GM23248 (cell line): ENCODE measurements around the gene PIANP. TPM values are rescaled to one million over a fixed set of nuclear protein-coding genes. Genes with fewer than 3 reads are reported as not detected.

Experiments used
- DNase-seq: peaks from one replicate; pipeline ENCODE4 v3.0.0-alpha.2; 2015
- H2AFZ ChIP-seq: fragments of 200-600 bp; sonication (generic); 2 replicates; pipeline ENCODE4 v1.6.1; 2016; ENCODE audit warnings: antibody characterized with exemption
- H3F3A ChIP-seq: fragments of 200-600 bp; sonication (generic); 2 replicates; pipeline ENCODE4 v1.6.1; 2016; ENCODE audit warnings: mild to moderate bottlenecking, antibody characterized with exemption, mixed run types; ENCODE audit not compliant: insufficient read depth
- H3K27ac ChIP-seq: fragments of 200-600 bp; sonication (generic); 2 replicates; pipeline ENCODE4 v1.5.1; 2016; ENCODE audit warnings: mild to moderate bottlenecking
- H3K27me3 ChIP-seq: fragments of 200-600 bp; sonication (generic); replicated peaks from 2 replicates; pipeline ENCODE4 v1.6.1; 2016; ENCODE audit warnings: mild to moderate bottlenecking; ENCODE audit not compliant: insufficient read depth
- H3K36me3 ChIP-seq: fragments of 200-600 bp; sonication (generic); 2 replicates; pipeline ENCODE4 v1.6.1; 2016; ENCODE audit warnings: low read depth, mild to moderate bottlenecking
- H3K4me1 ChIP-seq: fragments of 200-600 bp; sonication (generic); 2 replicates; pipeline ENCODE4 v1.6.1; 2016; ENCODE audit warnings: mild to moderate bottlenecking; ENCODE audit not compliant: insufficient read depth
- H3K4me2 ChIP-seq: fragments of 200-600 bp; sonication (generic); one replicate; pipeline ENCODE4 v1.6.1; 2016; ENCODE audit warnings: mild to moderate bottlenecking; ENCODE audit not compliant: unreplicated experiment
- H3K4me3 ChIP-seq: fragments of 200-600 bp; sonication (generic); 2 replicates; pipeline ENCODE4 v1.5.1; 2016; ENCODE audit warnings: mild to moderate bottlenecking
- H3K79me2 ChIP-seq: fragments of 200-600 bp; sonication (generic); 2 replicates; pipeline ENCODE4 v1.6.1; 2016; ENCODE audit warnings: mild to moderate bottlenecking; ENCODE audit not compliant: insufficient read depth
- H3K9ac ChIP-seq: fragments of 200-600 bp; sonication (generic); 2 replicates; pipeline ENCODE4 v1.6.1; 2016; ENCODE audit warnings: mild to moderate bottlenecking
- H3K9me2 ChIP-seq: fragments of 200-600 bp; sonication (generic); 2 replicates; pipeline ENCODE4 v1.6.1; 2016; ENCODE audit warnings: mixed run types, mild to moderate bottlenecking, moderate library complexity; ENCODE audit not compliant: insufficient read depth
- H3K9me3 ChIP-seq: fragments of 200-600 bp; sonication (generic); one replicate; pipeline ENCODE4 v1.6.1; 2017; ENCODE audit warnings: low read depth
- H4K20me1 ChIP-seq: fragments of 200-600 bp; sonication (generic); 2 replicates; pipeline ENCODE4 v1.6.0; 2016; ENCODE audit not compliant: insufficient read depth
- EZH2 ChIP-seq: fragments of 200-600 bp; sonication (generic); IDR thresholded peaks from 2 replicates; pipeline ENCODE4 v1.6.1; 2018; ENCODE audit warnings: antibody characterized with exemption, mild to moderate bottlenecking; ENCODE audit not compliant: insufficient read depth, poor library complexity, severe bottlenecking
- EZH2phosphoT487 ChIP-seq: fragments of 200-600 bp; sonication (generic); IDR thresholded peaks from 2 replicates; pipeline ENCODE4 v1.6.1; 2018; ENCODE audit warnings: antibody characterized with exemption, moderate library complexity, mild to moderate bottlenecking, low read depth; ENCODE audit not compliant: insufficient read depth
- WGBS, 2 experiments: methylation state at CpG; one replicate each; pipeline ENCODE4 v1.1.6; 2015 to 2017; ENCODE audit warnings: low lambda C conversion rate in 2 of 2, low coverage in 1 of 2; ENCODE audit errors: missing lambda C conversion rate in 2 of 2; 5-methylcytosine and 5-hydroxymethylcytosine counted together
- in situ Hi-C: fragments of 300-500 bp; cut with MboI; formaldehyde crosslinking; loops from 2 replicates; pipeline ENCODE4 v1.15.0; 2020
- polyA plus RNA-seq: library from polyadenylated mRNA; unstranded; fragments of >200 nt; fragmentation: Nextera tagmentation; extraction: Ambion mirVana; gene quantifications from 2 replicates; pipeline ENCODE4 v1.2.1, GENCODE V29; 2016
- total RNA-seq: library from RNA; depleted of rRNA; stranded (reverse); fragments of >200 nt; shearing (Covaris generic); gene quantifications from 2 replicates; pipeline ENCODE4 v1.2.3, GENCODE V29; 2014

PIANP gene
- total and polyA plus RNA-seq, 2 experiments from 2014 or later = 0.11 to 0.60 TPM

GRCh38 chr12:6685814-6686213 lies 14.8 kb downstream of the PIANP start:
- in situ Hi-C loops = no loop called here

GRCh38 chr12:6684609-6685008 lies 16.0 kb downstream of the PIANP start:
- H3K9ac ChIP-seq = no peak overlapping the region
- no peaks in the 10 kb centered on the region; the same call in 1 of the 2 replicates for H4K20me1 ChIP-seq
- no peak overlapping the region for H2AFZ ChIP-seq
- H3K27ac ChIP-seq = no peak overlapping the region
- H3K36me3 ChIP-seq = peaks cover 11% of the 10 kb centered on the region; the same call in 1 of the 2 replicates
- H3F3A ChIP-seq = peaks cover 39% of the 10 kb centered on the region
- H3K4me2 ChIP-seq = no peak overlapping the region
- no peaks in the 10 kb centered on the region for H3K9me2 ChIP-seq
- H3K4me3 ChIP-seq = no peak overlapping the region
- H3K79me2 ChIP-seq = peaks cover 96% of the 10 kb centered on the region
- 58 to 61% methylated on average over 6 of the region's 6 CpGs for WGBS, 2 experiments
- peak; percentile 59 for DNase-seq
- H3K4me1 ChIP-seq = peaks cover 12% of the 10 kb centered on the region; the same call in 1 of the 2 replicates
- in situ Hi-C loops = no loop called here
- no peaks in the 10 kb centered on the region for H3K27me3 ChIP-seq
- H3K9me3 ChIP-seq = no peaks in the 10 kb centered on the region
- TF ChIP-seq EZH2 = no peak
- TF ChIP-seq EZH2phosphoT487 = no peak

More at GRCh38 chr12:6685814-6686213, 14.8 kb downstream of the PIANP start:
- DNase-seq = no peak
- Histone ChIP-seq H3K36me3 (peaks cover 7% of the 10 kb centered on the region; the same call in 1 of the 2 replicates), H3K27me3 (no peaks in the 10 kb centered on the region), H3K4me2 (no peak overlapping the region), H3K27ac (no peak overlapping the region), H3K4me3 (no peak overlapping the region), H4K20me1 (no peaks in the 10 kb centered on the region; the same call in 1 of the 2 replicates), H2AFZ (no peak overlapping the region), H3F3A (peaks cover 39% of the 10 kb centered on the region), H3K9ac (no peak overlapping the region), H3K4me1 (peaks cover 19% of the 10 kb centered on the region), H3K9me3 (no peaks in the 10 kb centered on the region), H3K9me2 (no peaks in the 10 kb centered on the region), H3K79me2 (peaks cover 95% of the 10 kb centered on the region)
- 97 to 100% methylated on average over 3 of the region's 3 CpGs for WGBS, 2 experiments
- TF ChIP-seq EZH2 (no peak), EZH2phosphoT487 (no peak)

- DNase-seq = no peak
- Histone ChIP-seq H3K4me2 (no peak overlapping the region), H3K79me2 (peaks cover 81% of the 10 kb centered on the region), H3K27ac (no peak overlapping the region), H3F3A (no peaks in the 10 kb centered on the region), H3K9me2 (no peaks in the 10 kb centered on the region), H3K9ac (no peak overlapping the region), H3K27me3 (no peaks in the 10 kb centered on the region), H3K36me3 (peaks cover 52% of the 10 kb centered on the region), H4K20me1 (no peaks in the 10 kb centered on the region), H3K4me3 (no peak overlapping the region), H2AFZ (no peak overlapping the region), H3K9me3 (no peaks in the 10 kb centered on the region), H3K4me1 (no peaks in the 10 kb centered on the region)
- 89 to 94% methylated on average over 5 of the region's 5 CpGs for WGBS, 2 experiments
- in situ Hi-C loops = no loop called here
- TF ChIP-seq EZH2 = no peak
- TF ChIP-seq EZH2phosphoT487 = no peak
Measured at GRCh38 chr12:6676962-6677361, 23.7 kb downstream of the PIANP start.

GRCh38 chr12:6672143-6672542 lies 28.5 kb downstream of the PIANP start:
- H3K36me3 ChIP-seq = peaks cover 65% of the 10 kb centered on the region

More at GRCh38 chr12:6672143-6672542, 28.5 kb downstream of the PIANP start:
- H3K79me2 ChIP-seq = peaks cover 41% of the 10 kb centered on the region
- H4K20me1 ChIP-seq = no peaks in the 10 kb centered on the region
- H3K9ac ChIP-seq = no peak overlapping the region
- H3K27me3 ChIP-seq = no peaks in the 10 kb centered on the region
- no peaks in the 10 kb centered on the region for H3F3A ChIP-seq
- H3K9me2 ChIP-seq = no peaks in the 10 kb centered on the region
- in situ Hi-C loops = no loop called here
- no peak overlapping the region for H3K4me2 ChIP-seq
- no peaks in the 10 kb centered on the region for H3K4me1 ChIP-seq
- H3K27ac ChIP-seq = no peak overlapping the region
- no peak overlapping the region for H3K4me3 ChIP-seq
- WGBS, 2 experiments = 92 to 95% methylated on average over 6 to 18 of the region's 18 CpGs
- no peak for TF ChIP-seq EZH2phosphoT487
- no peak for TF ChIP-seq EZH2
- no peak for DNase-seq
- H3K9me3 ChIP-seq = no peaks in the 10 kb centered on the region
- H2AFZ ChIP-seq = no peak overlapping the region
